Liver (tissue), 9 donors: Measurements from ENCODE around the gene ZMYM3. TPM values are rescaled to one million over a fixed set of nuclear protein-coding genes. Genes with fewer than 3 reads are reported as not detected.

Experiments used
- DNase-seq: peaks from one replicate; pipeline ENCODE4 v3.0.0-alpha.2; 2017; ENCODE audit warnings: low spot score
- H3K27ac ChIP-seq, 2 donors: one replicate each; pipeline ENCODE4 v1.7.0; 2013; ENCODE audit warnings: inconsistent platforms in 2 of 2, low read length in 2 of 2, control low read depth in 1 of 2, low read depth in 1 of 2, mild to moderate bottlenecking in 1 of 2
- H3K27me3 ChIP-seq, 4 donors: one replicate each; pipeline versions ENCODE4 v1.6.1 to v1.7.0; 2013; ENCODE audit warnings: low read length in 3 of 4, inconsistent platforms in 1 of 4, mild to moderate bottlenecking in 1 of 4, moderate library complexity in 1 of 4; ENCODE audit not compliant: control insufficient read depth in 4 of 4, insufficient read depth in 4 of 4
- H3K36me3 ChIP-seq, 4 donors: one replicate each; pipeline versions ENCODE4 v1.6.1 to v1.7.0; 2013; ENCODE audit warnings: low read length in 3 of 4, mild to moderate bottlenecking in 3 of 4, low read depth in 1 of 4, moderate library complexity in 1 of 4; ENCODE audit not compliant: control insufficient read depth in 4 of 4, insufficient read depth in 3 of 4
- H3K4me1 ChIP-seq, 4 donors: one replicate each; pipeline versions ENCODE4 v1.6.1 to v1.7.0; 2013; ENCODE audit warnings: low read length in 3 of 4, mild to moderate bottlenecking in 3 of 4, moderate library complexity in 1 of 4; ENCODE audit not compliant: control insufficient read depth in 4 of 4, insufficient read depth in 4 of 4
- H3K4me3 ChIP-seq, 3 donors: one replicate each; pipeline versions ENCODE4 v1.6.1 to v1.7.0; 2013; ENCODE audit warnings: low read length in 3 of 3, control low read depth in 1 of 3, low read depth in 1 of 3, mild to moderate bottlenecking in 1 of 3
- H3K9ac ChIP-seq, 2 donors: one replicate each; pipeline ENCODE4 v1.7.0; 2013; ENCODE audit warnings: low read length in 2 of 2, mild to moderate bottlenecking in 2 of 2, moderate library complexity in 2 of 2, control low read depth in 1 of 2, low read depth in 1 of 2
- H3K9me3 ChIP-seq, 4 donors: one replicate each; pipeline versions ENCODE4 v1.6.1 to v1.7.0; 2013; ENCODE audit warnings: low read length in 3 of 4; ENCODE audit not compliant: control insufficient read depth in 4 of 4
- EGR1 ChIP-seq, 2 donors: IDR thresholded peaks; 2 replicates each; pipeline ENCODE4 v1.6.1; 2016 to 2018; ENCODE audit warnings: antibody characterized with exemption in 2 of 2, low read depth in 2 of 2
- FOXA1 ChIP-seq: IDR thresholded peaks from 2 replicates; pipeline ENCODE4 v1.6.1; 2016; ENCODE audit warnings: antibody characterized with exemption
- FOXA2 ChIP-seq: IDR thresholded peaks from 2 replicates; pipeline ENCODE4 v1.6.1; 2016; ENCODE audit warnings: antibody characterized with exemption
- GABPA ChIP-seq, 2 donors: IDR thresholded peaks in 1 of 2; conservative IDR thresholded peaks in 1 of 2; 2 replicates each; pipeline ENCODE4 v1.6.1; 2016; ENCODE audit warnings: antibody characterized with exemption in 2 of 2, mild to moderate bottlenecking in 1 of 2, moderate library complexity in 1 of 2
- HNF4A ChIP-seq, 2 donors: conservative IDR thresholded peaks; 2 replicates each; pipeline ENCODE4 v1.6.1; 2016; ENCODE audit warnings: antibody characterized with exemption in 2 of 2, mild to moderate bottlenecking in 2 of 2
- HNF4G ChIP-seq: IDR thresholded peaks from 2 replicates; pipeline ENCODE4 v1.6.1; 2016; ENCODE audit warnings: antibody characterized with exemption
- JUND ChIP-seq, 2 donors: IDR thresholded peaks; 2 replicates each; pipeline ENCODE4 v1.6.1; 2016; ENCODE audit warnings: antibody characterized with exemption in 2 of 2
- MAX ChIP-seq: IDR thresholded peaks from 2 replicates; pipeline ENCODE4 v1.6.1; 2016; ENCODE audit warnings: antibody characterized with exemption
- NR2F2 ChIP-seq: IDR thresholded peaks from 2 replicates; pipeline ENCODE4 v1.6.1; 2016; ENCODE audit warnings: antibody characterized with exemption
- RAD21 ChIP-seq, 2 donors: IDR thresholded peaks; 2 replicates each; pipeline ENCODE4 v1.6.1; 2016; ENCODE audit warnings: antibody characterized with exemption in 2 of 2, mild to moderate bottlenecking in 2 of 2
- REST ChIP-seq: IDR thresholded peaks from 2 replicates; pipeline ENCODE4 v1.6.1; 2016; ENCODE audit warnings: antibody characterized with exemption, mild to moderate bottlenecking
- RXRA ChIP-seq, 2 donors: IDR thresholded peaks; 2 replicates each; pipeline ENCODE4 v1.6.1; 2017 to 2018; ENCODE audit warnings: antibody characterized with exemption in 2 of 2, mild to moderate bottlenecking in 1 of 2
- SP1 ChIP-seq: IDR thresholded peaks from 2 replicates; pipeline ENCODE4 v1.6.1; 2018; ENCODE audit warnings: antibody characterized with exemption, mild to moderate bottlenecking
- TAF1 ChIP-seq: conservative IDR thresholded peaks from 2 replicates; pipeline ENCODE4 v1.6.1; 2016; ENCODE audit warnings: antibody characterized with exemption, mild to moderate bottlenecking
- YY1 ChIP-seq: IDR thresholded peaks from 2 replicates; pipeline ENCODE4 v1.6.1; 2016; ENCODE audit warnings: antibody characterized with exemption, mild to moderate bottlenecking
- WGBS: extraction: QIAGEN DNeasy Blood & Tissue Kit; methylation state at CpG from one replicate; pipeline ENCODE4 v1.1.7; 2013; 5-methylcytosine and 5-hydroxymethylcytosine counted together
- polyA plus RNA-seq, 2 donors: library from polyadenylated mRNA; stranded (reverse) in 1 of 2; unstranded in 1 of 2; fragments of 200-250 nt in 1 of 2; fragments of >200 nt in 1 of 2; fragmentation: Nextera tagmentation in 1 of 2; extraction: Ambion mirVana in 1 of 2; gene quantifications; one replicate each; pipeline versions ENCODE4 v1.2.1 to v1.2.3, GENCODE V29; 2013 to 2015
- total RNA-seq, 2 donors: library from RNA; depleted of rRNA; stranded (reverse); fragments of >200 nt; gene quantifications; one replicate each; pipeline ENCODE4 v1.2.3, GENCODE V29; 2014
- TF ChIP-seq, protein P1 (sequence below): IDR thresholded peaks from 2 replicates; pipeline ENCODE4 v1.6.1; 2016; ENCODE audit warnings: antibody characterized with exemption
- TF ChIP-seq, protein P2 (sequence below): fragments of 150-350 bp; IDR thresholded peaks from 2 replicates; pipeline ENCODE4 v1.5.1; 2017; ENCODE audit warnings: improper control_type of control experiment, low read depth, low read length; ENCODE audit not compliant: missing input control
- donor health status: healthy.
- donor health status: healthy.
- donor health status: healthy.
- donor health status: healthy.
- donor health status: healthy.

The ZMYM3 gene
- total and polyA plus RNA-seq, 4 donors, result 4.5 to 13.3 (median 6.2) TPM

- Histone ChIP-seq H3K4me3 (no peak overlapping the region), H3K27me3 (no peaks in the 10 kb centered on the region), H3K36me3 (peaks cover 8 to 68% (median 34%) of the 10 kb centered on the region in 4 donors), H3K9ac (no peak overlapping the region), H3K9me3 (no peaks in the 10 kb centered on the region), H3K4me1 (no peaks in the 10 kb centered on the region), H3K27ac (no peak overlapping the region)
- TF ChIP-seq FOXA2, result no peak
- TF ChIP-seq EGR1 (IDR thresholded peaks at IDR 0.05; ENCODE audit: low read depth in 2 of 2), result no peak
- TF ChIP-seq JUND (IDR thresholded peaks at IDR 0.05), result no peak
- no peak for TF ChIP-seq YY1
- TF ChIP-seq RXRA (IDR thresholded peaks at IDR 0.05), result no peak
- no peak for TF ChIP-seq SP1
- TF ChIP-seq HNF4A (conservative IDR thresholded peaks at IDR 0.05), result no peak
- no peak for TF ChIP-seq TAF1
- WGBS, result 87% methylated on average over 2 of the region's 2 CpGs
- no peak for DNase-seq
These were observed 8.8 kb downstream of the ZMYM3 start for GRCh38 chrX:71245159-71245558.

GRCh38 chrX:71244359-71245128 lies 9.4 kb downstream of the ZMYM3 start:
- Histone ChIP-seq H3K27ac (no peak overlapping the region), H3K4me1 (no peaks in the 10 kb centered on the region), H3K4me3 (no peak overlapping the region), H3K36me3 (peaks cover 6 to 69% (median 33%) of the 10 kb centered on the region in 4 donors), H3K9ac (no peak overlapping the region), H3K9me3 (no peaks in the 10 kb centered on the region), H3K27me3 (no peaks in the 10 kb centered on the region)
- DNase-seq, result no peak
- TF ChIP-seq SP1 (no peak), RAD21 (IDR thresholded peaks at IDR 0.05) (no peak), FOXA2 (no peak), MAX (no peak), JUND (IDR thresholded peaks at IDR 0.05) (no peak), TAF1 (no peak), REST (no peak)
- TF ChIP-seq, protein P1, sequence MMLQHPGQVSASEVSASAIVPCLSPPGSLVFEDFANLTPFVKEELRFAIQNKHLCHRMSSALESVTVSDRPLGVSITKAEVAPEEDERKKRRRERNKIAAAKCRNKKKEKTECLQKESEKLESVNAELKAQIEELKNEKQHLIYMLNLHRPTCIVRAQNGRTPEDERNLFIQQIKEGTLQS, result no peak
- 97% methylated on average over 9 of the region's 9 CpGs for WGBS

DNA sequence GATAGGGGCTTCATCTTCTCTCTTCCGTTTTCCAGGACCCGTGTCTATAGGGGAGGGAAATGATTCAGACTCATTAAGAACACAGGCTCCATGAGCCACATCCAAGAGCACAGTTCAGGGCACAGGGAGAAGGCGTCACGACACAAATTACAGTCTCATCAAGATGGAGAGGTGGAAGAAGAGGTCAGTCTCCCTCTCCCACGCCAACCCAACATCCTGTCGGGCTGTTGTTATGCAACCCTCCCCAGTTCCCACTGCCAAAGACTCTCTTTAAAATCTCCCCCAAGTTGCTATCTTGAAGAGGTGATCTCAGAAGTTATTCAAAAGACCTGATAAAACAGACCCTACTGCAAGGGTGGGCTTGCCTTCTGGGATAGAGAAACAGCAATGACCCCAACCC lies 12.6 kb downstream of the ZMYM3 start:
- H3K36me3 ChIP-seq, result peaks cover 6 to 56% (median 25%) of the 10 kb centered on the region in 4 donors
- WGBS, result 79% methylated on average over 6 of the region's 6 CpGs
- no peaks in the 10 kb centered on the region for H3K27me3 ChIP-seq
- no peak for DNase-seq
- TF ChIP-seq FOXA1 (no peak), FOXA2 (no peak), SP1 (no peak), RAD21 (IDR thresholded peaks at IDR 0.05) (no peak), RXRA (IDR thresholded peaks at IDR 0.05) (no peak), NR2F2 (no peak), TAF1 (no peak), HNF4G (no peak), GABPA (IDR thresholded peaks at IDR 0.05 in 1 of 2, conservative IDR thresholded peaks at IDR 0.05 in 1 of 2) (no peak), REST (no peak), HNF4A (conservative IDR thresholded peaks at IDR 0.05) (no peak), MAX (no peak)
- TF ChIP-seq, protein P2, sequence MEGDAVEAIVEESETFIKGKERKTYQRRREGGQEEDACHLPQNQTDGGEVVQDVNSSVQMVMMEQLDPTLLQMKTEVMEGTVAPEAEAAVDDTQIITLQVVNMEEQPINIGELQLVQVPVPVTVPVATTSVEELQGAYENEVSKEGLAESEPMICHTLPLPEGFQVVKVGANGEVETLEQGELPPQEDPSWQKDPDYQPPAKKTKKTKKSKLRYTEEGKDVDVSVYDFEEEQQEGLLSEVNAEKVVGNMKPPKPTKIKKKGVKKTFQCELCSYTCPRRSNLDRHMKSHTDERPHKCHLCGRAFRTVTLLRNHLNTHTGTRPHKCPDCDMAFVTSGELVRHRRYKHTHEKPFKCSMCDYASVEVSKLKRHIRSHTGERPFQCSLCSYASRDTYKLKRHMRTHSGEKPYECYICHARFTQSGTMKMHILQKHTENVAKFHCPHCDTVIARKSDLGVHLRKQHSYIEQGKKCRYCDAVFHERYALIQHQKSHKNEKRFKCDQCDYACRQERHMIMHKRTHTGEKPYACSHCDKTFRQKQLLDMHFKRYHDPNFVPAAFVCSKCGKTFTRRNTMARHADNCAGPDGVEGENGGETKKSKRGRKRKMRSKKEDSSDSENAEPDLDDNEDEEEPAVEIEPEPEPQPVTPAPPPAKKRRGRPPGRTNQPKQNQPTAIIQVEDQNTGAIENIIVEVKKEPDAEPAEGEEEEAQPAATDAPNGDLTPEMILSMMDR, result no peak
- no peak overlapping the region for H3K27ac ChIP-seq
- H3K4me1 ChIP-seq, result no peaks in the 10 kb centered on the region
- H3K9me3 ChIP-seq, result no peaks in the 10 kb centered on the region
- no peak overlapping the region for H3K9ac ChIP-seq
- H3K4me3 ChIP-seq, result no peak overlapping the region
